Ishikawa (cell line): ENCODE data around the gene TBC1D8.

Experiments used
- CEBPB ChIP-seq: IDR thresholded peaks from 2 replicates; pipeline ENCODE4 v1.6.1; 2012
- EGR1 ChIP-seq: IDR thresholded peaks from 2 replicates; pipeline ENCODE4 v1.6.1; 2012
- FOXM1 ChIP-seq: IDR thresholded peaks from 2 replicates; pipeline ENCODE4 v1.6.1; 2012; ENCODE audit warnings: low read depth, borderline replicate concordance
- REST ChIP-seq: IDR thresholded peaks from 2 replicates; pipeline ENCODE4 v1.6.1; 2012; ENCODE audit warnings: low read depth, mild to moderate bottlenecking
- TAF1 ChIP-seq: IDR thresholded peaks from 2 replicates; pipeline ENCODE4 v1.6.1; 2012; ENCODE audit warnings: low read depth, mild to moderate bottlenecking
- TEAD4 ChIP-seq: IDR thresholded peaks from 2 replicates; pipeline ENCODE4 v1.6.1; 2012
- ZBTB7A ChIP-seq: IDR thresholded peaks from 2 replicates; pipeline ENCODE4 v1.6.1; 2012; ENCODE audit warnings: low read depth

- TF ChIP-seq ZBTB7A, result no peak
- no peak for TF ChIP-seq EGR1
- no peak for TF ChIP-seq TEAD4
- no peak for TF ChIP-seq TAF1
- no peak for TF ChIP-seq REST
- TF ChIP-seq FOXM1, result no peak
- TF ChIP-seq CEBPB, result no peak
These were observed 139.0 kb downstream of the TBC1D8 start for GRCh38 chr2:101012054-101012705.
